Measurements from ENCODE around the gene BRIP1. TPM values are rescaled to one million over a fixed set of nuclear protein-coding genes. Genes with fewer than 3 reads are reported as not detected.

The BRIP1 gene
- total and polyA plus RNA-seq, 9 of the 15 experiments (the other 6 are each of a cell fraction or from before 2014, with no cell fraction given) = 2.4 to 17.5 (median 11.2) TPM

GRCh38 chr17:61735807-61736206 lies 127.5 kb downstream of the BRIP1 start:
- ChIA-PET CTCF (ENCODE audit: low intra/inter-chr PET ratio) (no interaction called here), POLR2A (interaction anchor here (1.2 kb wide), 1 partner anchor 9 kb away, joined by 3 read pairs; no protein-coding TSS in a partner anchor)
- WGBS (ENCODE audit: insufficient coverage, low coverage, missing lambda C conversion rate) = 54% methylated on average over 2 of the region's 2 CpGs
- no peak overlapping the region for H2AFZ ChIP-seq (ENCODE audit: low read depth, low read length)
- H3K9me1 ChIP-seq (ENCODE audit: control insufficient read depth, insufficient read depth, low read length) = no peaks in the 10 kb centered on the region
- H3K9ac ChIP-seq (ENCODE audit: insufficient read depth in 1 of 2, low read depth in 2 of 2, low read length in 2 of 2) = no peak overlapping the region
- no peaks in the 10 kb centered on the region for H4K20me1 ChIP-seq (replicated peaks; ENCODE audit: control insufficient read depth, insufficient read depth, low read length)
- no peak for DNase-seq (ENCODE audit: extremely low read depth in 1 of 4, low spot score in 3 of 4)
- H3K4me2 ChIP-seq (ENCODE audit: insufficient read depth, low read length) = no peak overlapping the region
- intact Hi-C loops (cut with micrococcal nuclease) (no loop called here), in situ Hi-C loops (cut with MboI) (no loop called here)
- H3K79me2 ChIP-seq (ENCODE audit: control insufficient read depth, insufficient read depth, low read length) = no peaks in the 10 kb centered on the region
- H3K4me1 ChIP-seq (replicated peaks in 1 of 2; ENCODE audit: control insufficient read depth in 2 of 2, insufficient read depth in 2 of 2, low read length in 2 of 2) = no peaks in the 10 kb centered on the region
- no peaks in the 10 kb centered on the region for H3K9me3 ChIP-seq (replicated peaks; ENCODE audit: control insufficient read depth, insufficient read depth, low read depth, low read length)
- H3K36me3 ChIP-seq (ENCODE audit: control insufficient read depth, insufficient read depth, low read length) = peaks cover 5% of the 10 kb centered on the region
- BruUV-seq (replicated peaks) = no TSS peak
- no peak for FAIRE-seq
- no peak overlapping the region for H3K4me3 ChIP-seq
- no peak for TF ChIP-seq E2F4 (CRISPR knock-in tag; IDR thresholded peaks at IDR 0.05; ENCODE audit: low read depth)
- TF ChIP-seq ZBTB11 (CRISPR knock-in tag; IDR thresholded peaks at IDR 0.05) = peak in 1 of 3 experiments; percentile 92; a peak in 2 of 6 replicates
- ATAC-seq = no peak
- no peaks in the 10 kb centered on the region for H3K27me3 ChIP-seq (ENCODE audit: control insufficient read depth in 2 of 2, insufficient read depth in 2 of 2, low read length in 2 of 2)
- no peak overlapping the region for H3K27ac ChIP-seq (ENCODE audit: extremely low read depth, low read depth, low read length)
